Activated CD4-positive, alpha-beta T cell treated with anti-CD3 and anti-CD28 coated beads, Interleukin-2, amount 50 U/mL, for 1 hour (primary cell): ENCODE measurements around the gene NAA60.
"Not testable (repeated sequence)": the region's sequence is repeated elsewhere in the genome, so short reads cannot be mapped to it uniquely, and the experiment has no call there.

Source experiments
- DNase-seq: peaks from one replicate; pipeline ENCODE4 v3.0.0-alpha.2; 2020

Gene NAA60

GRCh38 chr16:3484318-3485096, 41.0 kb downstream of the NAA60 start:
- no peak for DNase-seq

GRCh38 chr16:3485097-3485745, 41.7 kb downstream of the NAA60 start:
- DNase-seq = no peak

- DNase-seq = no peak
Observed at GRCh38 chr16:3485821-3486505, 42.5 kb downstream of the NAA60 start.

GRCh38 chr16:3486506-3487215, 43.2 kb downstream of the NAA60 start:
- DNase-seq = no peak

- no peak for DNase-seq
Observed at GRCh38 chr16:3487521-3488410, 44.3 kb downstream of the NAA60 start.

- no peak for DNase-seq
Observed at GRCh38 chr16:3488801-3489200, 45.3 kb downstream of the NAA60 start.

- DNase-seq = no peak
Observed at GRCh38 chr16:3490911-3491629, 47.6 kb downstream of the NAA60 start.

- DNase-seq = no peak
Observed at GRCh38 chr16:3492356-3492755, 48.9 kb downstream of the NAA60 start.

GRCh38 chr16:3494386-3494973, 51.0 kb downstream of the NAA60 start:
- no peak for DNase-seq

GRCh38 chr16:3495176-3495575, 51.7 kb downstream of the NAA60 start, which contains the start of gene C16orf90:
C16orf90 (minus strand) TSS chr16:3495489; CDS start chr16:3495421, 68 bp downstream.
- DNase-seq = no peak

GRCh38 chr16:3496386-3496785, 52.9 kb downstream of the NAA60 start:
- DNase-seq = no peak

- DNase-seq = no peak
Observed at GRCh38 chr16:3497771-3498170, 54.3 kb downstream of the NAA60 start.

GRCh38 chr16:3498988-3499387, 55.5 kb downstream of the NAA60 start:
- DNase-seq = no peak

GRCh38 chr16:3501412-3501761, 57.9 kb downstream of the NAA60 start:
- not testable (repeated sequence) for DNase-seq

GRCh38 chr16:3501783-3502400, 58.4 kb downstream of the NAA60 start:
- no peak for DNase-seq

GRCh38 chr16:3503523-3503922, 60.0 kb downstream of the NAA60 start:
- peak; percentile 48 for DNase-seq

GRCh38 chr16:3508736-3509135, 65.3 kb downstream of the NAA60 start:
- no peak for DNase-seq

- DNase-seq = peak; percentile 78
Observed at GRCh38 chr16:3509470-3509928, 66.0 kb downstream of the NAA60 start.

- no peak for DNase-seq
Observed at GRCh38 chr16:3510416-3510815, 66.9 kb downstream of the NAA60 start.
